Sciatic nerve (tissue), 2 donors: ENCODE data around the gene CCDC78. TPM values are rescaled to one million over a fixed set of nuclear protein-coding genes. Genes with fewer than 3 reads are reported as not detected.

Experiments
- ATAC-seq: fragments of 200-7000 bp; cut with Tn5 transposase; one replicate; pipeline ENCODE4 v1.9.1; 2020; ENCODE audit warnings: mild to moderate bottlenecking, moderate library complexity
- DNase-seq: peaks from one replicate; pipeline ENCODE4 v3.0.0-alpha.2; 2020; ENCODE audit warnings: low spot score
- intact Hi-C: fragments of 100-400 bp; cut with DNase I; formaldehyde crosslinking; loops from one replicate; pipeline ENCODE4 v1.14.2; 2022
- total RNA-seq: library from RNA; stranded (reverse); fragmentation: NEBNext Ultra II Directional; extraction: Animal tissue kit (Norgen Biotek cat#: 25700); gene quantifications from one replicate; pipeline ENCODE4 v1.2.1, GENCODE V29; 2021
- donor health status: DM: no; HTN: no; CAD: no.
- donor health status: DM: no; HTN: no; CAD: no.

CCDC78 gene
- total RNA-seq, 1 donor from 2014 or later, result 2.1 TPM

- intact Hi-C loops, result no loop called here
- no peak for DNase-seq
- ATAC-seq, result no peak
Observed at GRCh38 chr16:686459-687260, 39.6 kb downstream of the CCDC78 start.

- no peak for ATAC-seq
- intact Hi-C loops, result no loop called here
Observed at GRCh38 chr16:685967-686366, 40.3 kb downstream of the CCDC78 start.

GRCh38 chr16:684961-685696, 41.1 kb downstream of the CCDC78 start:
- no peak for ATAC-seq
- no peak for DNase-seq
- intact Hi-C loops, result no loop called here

More at GRCh38 chr16:685967-686366, 40.3 kb downstream of the CCDC78 start:
- DNase-seq, result no peak

GRCh38 chr16:684071-684794, 42.0 kb downstream of the CCDC78 start, which contains the start of gene JMJD8:
TSS of gene JMJD8 (minus strand) at chr16:684334. CDS start at chr16:684319, 15 bp downstream.
- intact Hi-C loops, result no loop called here
- DNase-seq, result peak; percentile 99
- peak; percentile 84 for ATAC-seq

DNA sequence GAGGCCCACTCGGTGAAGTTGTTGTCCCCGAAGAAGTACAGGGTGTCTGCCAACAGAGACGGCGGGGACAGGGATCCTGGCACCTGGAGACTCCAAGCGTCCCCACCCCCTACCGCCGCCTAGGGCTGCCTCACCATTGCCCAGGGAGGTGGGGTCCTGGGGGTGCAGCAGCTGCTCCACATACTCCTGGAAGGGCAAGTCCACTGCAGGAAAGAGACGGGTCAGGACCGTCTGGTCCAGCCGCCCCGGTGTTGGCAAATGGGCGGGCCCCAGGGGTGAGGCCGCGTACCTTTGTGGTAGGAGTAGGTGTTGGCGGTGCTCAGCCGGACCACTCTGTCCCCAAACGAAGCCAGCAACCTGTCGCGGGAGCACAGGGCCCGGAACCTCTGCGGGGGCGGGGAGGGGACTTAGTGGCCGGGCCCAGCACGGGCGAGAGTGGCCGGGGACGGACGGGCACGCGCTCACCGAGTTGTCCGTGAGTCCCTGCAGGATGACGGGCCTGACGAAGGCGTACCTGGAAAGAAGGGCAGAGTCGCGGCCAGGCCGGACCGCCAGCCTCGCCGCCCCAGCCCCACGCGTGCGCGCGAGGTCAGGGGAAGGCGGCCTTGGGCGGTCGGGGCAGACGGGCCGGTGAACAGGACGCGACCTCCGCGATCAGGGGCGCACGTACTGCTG, 42.7 kb downstream of the CCDC78 start:
- intact Hi-C loops, result no loop called here
- DNase-seq (no peak), ATAC-seq (no peak)

DNA sequence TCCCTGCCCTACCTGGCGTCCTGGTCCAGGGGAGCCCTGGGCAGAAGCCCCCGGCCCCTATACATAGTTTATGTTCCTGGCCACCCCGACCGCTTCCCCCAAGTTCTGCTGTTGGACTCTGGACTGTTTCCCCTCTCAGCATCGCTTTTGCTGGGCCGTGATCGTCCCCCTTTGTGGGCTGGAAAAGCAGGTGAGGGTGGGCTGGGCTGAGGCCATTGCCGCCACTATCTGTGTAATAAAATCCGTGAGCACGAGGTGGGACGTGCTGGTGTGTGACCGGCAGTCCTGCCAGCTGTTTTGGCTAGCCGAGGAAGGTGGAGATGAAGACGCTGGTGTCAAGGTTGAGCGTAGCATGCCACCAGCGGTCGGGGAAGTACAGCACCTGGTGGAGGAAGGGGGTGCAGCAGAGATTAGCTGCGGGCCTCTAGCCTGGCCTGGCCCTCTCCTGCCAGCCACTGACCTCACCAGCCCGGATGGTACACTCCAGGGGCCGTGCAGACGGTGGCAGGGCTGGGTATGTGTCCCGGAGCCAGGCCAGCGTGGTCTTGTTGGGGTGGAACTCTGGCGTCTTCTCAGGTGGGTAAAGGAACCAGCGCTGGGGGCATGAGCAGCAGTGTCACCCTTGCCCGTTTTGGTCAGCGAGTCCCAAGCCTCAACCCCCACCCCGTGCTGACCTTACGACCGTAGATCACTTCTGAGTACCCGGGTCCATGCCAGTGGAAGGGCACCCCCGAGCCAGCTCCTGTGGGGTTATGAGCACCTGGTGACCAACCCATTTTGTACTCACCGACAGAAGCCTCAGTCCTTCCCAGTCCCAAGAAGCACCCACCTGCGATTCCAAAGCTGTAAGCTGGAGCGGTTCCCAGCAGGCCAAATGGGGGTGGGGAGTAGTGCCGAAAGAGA, 43.5 kb downstream of the CCDC78 start:
- ATAC-seq, result no peak
- no peak for DNase-seq
- intact Hi-C loops, result no loop called here

DNA sequence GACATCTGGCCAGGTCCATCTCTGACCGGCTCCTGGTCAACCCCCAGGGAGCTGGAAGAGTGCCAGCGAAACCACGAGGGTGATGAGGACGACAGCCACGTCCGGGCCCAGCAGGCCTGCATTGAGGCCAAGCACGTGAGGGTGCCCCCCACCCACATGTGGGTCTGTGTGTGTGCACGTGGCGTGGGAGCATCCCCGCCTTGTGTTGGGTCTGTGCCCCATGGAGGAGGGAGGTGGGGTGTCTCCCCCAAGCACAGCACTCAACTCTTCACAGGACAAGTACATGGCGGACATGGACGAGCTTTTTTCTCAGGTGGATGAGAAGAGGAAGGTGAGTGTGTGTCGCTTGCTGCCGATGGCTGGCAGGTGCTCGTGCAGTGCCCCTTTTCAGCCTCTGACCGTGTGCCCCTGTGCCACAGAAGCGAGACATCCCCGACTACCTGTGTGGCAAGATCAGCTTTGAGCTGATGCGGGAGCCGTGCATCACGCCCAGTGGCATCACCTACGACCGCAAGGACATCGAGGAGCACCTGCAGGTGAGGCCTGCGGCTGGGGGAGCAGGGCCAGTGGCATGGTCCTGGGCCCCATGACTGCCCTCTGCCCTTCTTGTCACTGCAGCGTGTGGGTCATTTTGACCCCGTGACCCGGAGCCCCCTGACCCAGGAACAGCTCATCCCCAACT, 44.4 kb downstream of the CCDC78 start:
- no peak for DNase-seq
- no peak for ATAC-seq
- intact Hi-C loops, result no loop called here

DNA sequence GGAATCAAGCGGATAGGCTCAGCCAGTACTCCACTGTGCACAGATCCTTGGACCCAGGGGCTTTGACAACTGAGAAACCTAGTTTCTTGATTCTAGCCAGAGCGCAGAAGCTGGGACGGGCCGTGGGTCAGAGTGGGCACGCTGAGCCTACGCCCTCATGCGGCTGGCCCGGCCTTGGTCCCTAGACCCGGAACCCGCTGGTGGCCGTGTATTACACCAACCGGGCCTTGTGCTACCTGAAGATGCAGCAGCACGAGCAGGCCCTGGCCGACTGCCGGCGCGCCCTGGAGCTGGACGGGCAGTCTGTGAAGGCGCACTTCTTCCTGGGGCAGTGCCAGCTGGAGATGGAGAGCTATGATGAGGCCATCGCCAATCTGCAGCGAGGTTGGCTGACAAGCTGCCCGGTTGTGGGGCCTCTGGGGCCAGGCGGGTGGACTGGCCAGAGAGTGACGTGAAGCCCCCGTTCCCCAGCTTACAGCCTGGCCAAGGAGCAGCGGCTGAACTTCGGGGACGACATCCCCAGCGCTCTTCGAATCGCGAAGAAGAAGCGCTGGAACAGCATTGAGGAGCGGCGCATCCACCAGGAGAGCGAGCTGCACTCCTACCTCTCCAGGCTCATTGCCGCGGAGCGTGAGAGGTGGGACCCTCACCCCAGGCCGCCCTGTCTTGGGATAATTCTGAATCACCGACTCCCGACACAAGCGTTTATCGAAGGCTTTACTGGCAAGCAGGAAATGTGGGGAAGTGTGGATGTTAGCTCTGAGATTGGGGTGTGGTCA, 45.1 kb downstream of the CCDC78 start:
- DNase-seq (no peak), ATAC-seq (no peak)
- intact Hi-C loops, result no loop called here

DNA sequence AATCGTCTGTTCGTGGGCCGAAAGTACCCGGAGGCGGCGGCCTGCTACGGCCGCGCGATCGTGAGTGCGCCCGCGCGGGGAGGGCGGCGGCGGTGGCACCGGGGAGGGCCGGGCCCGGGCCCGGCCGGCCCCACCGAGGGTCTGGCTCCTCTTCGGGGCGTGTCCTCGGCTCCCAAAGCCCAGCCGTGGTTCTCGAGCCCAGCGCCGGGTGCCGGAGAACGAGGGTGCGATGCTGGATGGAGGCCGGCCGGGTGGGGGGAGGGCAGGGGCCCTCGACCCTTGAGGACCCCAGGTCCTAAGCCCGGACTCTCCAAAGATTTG, 45.7 kb downstream of the CCDC78 start:
- DNase-seq (no peak), ATAC-seq (no peak)
- intact Hi-C loops, result no loop called here

- ATAC-seq (peak; percentile 74), DNase-seq (peak; percentile 95)
- intact Hi-C loops, result no loop called here
Observed at GRCh38 chr16:679814-680624, 46.2 kb downstream of the CCDC78 start, which contains the start of gene STUB1. TSS of gene STUB1 (plus strand) at chr16:680410. CDS start at chr16:680526, 116 bp downstream.

- intact Hi-C loops, result no loop called here
- DNase-seq (peak; percentile 88), ATAC-seq (peak; percentile 56)
Observed at GRCh38 chr16:678858-679813, 47.1 kb downstream of the CCDC78 start.

- ATAC-seq, result peak; percentile 0
- no peak for DNase-seq
- intact Hi-C loops, result no loop called here
Observed at GRCh38 chr16:678209-678857, 47.9 kb downstream of the CCDC78 start.

GRCh38 chr16:677316-678190, 48.7 kb downstream of the CCDC78 start:
- DNase-seq (no peak), ATAC-seq (no peak)
- intact Hi-C loops, result no loop called here

- ATAC-seq (no peak), DNase-seq (no peak)
- intact Hi-C loops, result no loop called here
Observed at GRCh38 chr16:676913-677312, 49.3 kb downstream of the CCDC78 start.
